PC-9 (cell line): ENCODE data around the gene PRICKLE3.
A peak's percentile ranks its signal among the peaks of the same experiment; 100 is the strongest.

Experiments
- CTCF ChIP-seq: fragments of 200-600 bp; sonication (generic); conservative IDR thresholded peaks from 2 replicates; pipeline ENCODE4 v1.6.1; 2017; ENCODE audit warnings: mixed run types, antibody characterized with exemption, mild to moderate bottlenecking, moderate library complexity
- EZH2 ChIP-seq: fragments of 200-600 bp; sonication (generic); IDR thresholded peaks from 2 replicates; pipeline ENCODE4 v1.8.0; 2017; ENCODE audit warnings: antibody characterized with exemption, low read depth

- 0 out of 2 replicates have a peak, but pooled peaks have one; percentile 45 for TF ChIP-seq CTCF
- TF ChIP-seq EZH2, result no peak
These were observed 22.4 kb downstream of the PRICKLE3 start for GRCh38 chrX:49163555-49164419.
